MCF 10A (cell line): ENCODE measurements around the gene BICC1. TPM values are rescaled to one million over a fixed set of nuclear protein-coding genes. Genes with fewer than 3 reads are reported as not detected.
"Not testable (repeated sequence)": the region's sequence is repeated elsewhere in the genome, so short reads cannot be mapped to it uniquely, and the experiment has no call there.

Experiments
- BruUV-seq: library from RNA; stranded (reverse); fragments of 400-500 nt; replicated peaks from 2 replicates; lab custom pipeline; 2021; lab: Mats Ljungman, UMichigan
- CTCF ChIA-PET: fragments of 300-600 bp; sonication (Branson Sonifier 250); formaldehyde crosslinking; extraction: SDS; loops from one replicate; lab custom pipeline; 2021; ENCODE audit warnings: antibody characterized with exemption, inconsistent platforms; lab: Yijun Ruan, JAX
- POLR2A ChIA-PET: fragments of 300-600, 350-650 bp; sonication (Branson Sonifier 250); formaldehyde crosslinking; extraction: SDS; loops from one replicate; lab custom pipeline; 2020; ENCODE audit warnings: antibody characterized with exemption, inconsistent platforms; lab: Yijun Ruan, JAX
- DNase-seq: peaks from one replicate; pipeline ENCODE4 v3.0.0-alpha.2; 2018; ENCODE audit not compliant: unreplicated experiment
- H3K27ac Mint-ChIP-seq: one replicate; pipeline ENCODE4 v1.8.0; 2022; ENCODE audit warnings: mild to moderate bottlenecking, low read depth, mixed read lengths; ENCODE audit not compliant: unreplicated experiment
- H3K27me3 Mint-ChIP-seq: one replicate; pipeline ENCODE4 v1.8.0; 2022; ENCODE audit warnings: mixed read lengths; ENCODE audit not compliant: insufficient read depth, unreplicated experiment
- H3K36me3 Mint-ChIP-seq: one replicate; pipeline ENCODE4 v1.8.0; 2022; ENCODE audit warnings: mild to moderate bottlenecking, moderate library complexity, mixed read lengths; ENCODE audit not compliant: insufficient read depth, unreplicated experiment
- H3K4me1 Mint-ChIP-seq: one replicate; pipeline ENCODE4 v1.8.0; 2022; ENCODE audit warnings: mixed read lengths; ENCODE audit not compliant: insufficient read depth, unreplicated experiment
- H3K4me3 Mint-ChIP-seq: one replicate; pipeline ENCODE4 v1.8.0; 2022; ENCODE audit warnings: mild to moderate bottlenecking, moderate library complexity, mixed read lengths; ENCODE audit not compliant: unreplicated experiment
- H3K9me3 Mint-ChIP-seq: one replicate; pipeline ENCODE4 v1.8.0; 2022; ENCODE audit warnings: mixed read lengths; ENCODE audit not compliant: unreplicated experiment
- CTCF ChIP-seq: fragments of 200-600 bp; IDR thresholded peaks from one replicate; pipeline ENCODE4 v1.8.0; 2022; ENCODE audit warnings: antibody characterized with exemption, mild to moderate bottlenecking; ENCODE audit not compliant: unreplicated experiment
- intact Hi-C: fragments of 100-400 bp; cut with micrococcal nuclease; formaldehyde crosslinking; loops from 2 replicates; pipeline ENCODE4 v1.14.1; 2022
- total RNA-seq: library from RNA; stranded (reverse); gene quantifications from 2 replicates; pipeline ENCODE4 v1.2.3, GENCODE V29; 2022

Gene BICC1
- total RNA-seq, 1 experiment from 2014 or later: 15.6 TPM

- Mint-ChIP-seq H3K4me1 (peaks cover 29% of the 10 kb centered on the region), H3K36me3 (peaks cover 4% of the 10 kb centered on the region), H3K9me3 (peaks cover under 1% of the 10 kb centered on the region), H3K4me3 (no peak overlapping the region), H3K27me3 (no peaks in the 10 kb centered on the region), H3K27ac (peak overlapping the region; percentile 52)
- ChIA-PET POLR2A (interaction anchor here (0.6 to 1.6 kb wide), 4 partner anchors 12 to 190 kb away, joined by 3 to 4 read pairs (median 3); no protein-coding TSS in a partner anchor), CTCF (interaction anchor here (0.7 to 2.5 kb wide), 3 partner anchors 52 to 106 kb away, joined by 3 to 13 read pairs (median 3); no protein-coding TSS in a partner anchor)
- DNase-seq: peak; percentile 60
- no peak for TF ChIP-seq CTCF
- BruUV-seq: no TSS peak
- intact Hi-C loops: loop anchor here (5.0 kb wide), 1 partner anchor 54 kb away; no protein-coding TSS in a partner anchor
Measured at GRCh38 chr10:58588673-58589265, 76.1 kb downstream of the BICC1 start.

- no TSS peak for BruUV-seq
Measured at GRCh38 chr10:58590152-58590840, 77.6 kb downstream of the BICC1 start.

GRCh38 chr10:58590924-58591323 lies 78.3 kb downstream of the BICC1 start:
- CTCF ChIA-PET: no interaction called here
- Mint-ChIP-seq H3K27ac (peak overlapping the region; percentile 69), H3K27me3 (no peaks in the 10 kb centered on the region), H3K4me3 (no peak overlapping the region), H3K36me3 (peaks cover 9% of the 10 kb centered on the region), H3K9me3 (no peaks in the 10 kb centered on the region), H3K4me1 (peaks cover 29% of the 10 kb centered on the region)
- BruUV-seq: no TSS peak
- TF ChIP-seq CTCF: no peak
- intact Hi-C loops: no loop called here
- no peak for DNase-seq
- POLR2A ChIA-PET: interaction anchor here (0.6 to 1.8 kb wide), 6 partner anchors 14 to 491 kb away, joined by 3 to 4 read pairs (median 4); no protein-coding TSS in a partner anchor

More at GRCh38 chr10:58590152-58590840, 77.6 kb downstream of the BICC1 start:
- H3K27ac Mint-ChIP-seq: peak overlapping the region; percentile 69
- H3K4me3 Mint-ChIP-seq: peak overlapping the region; percentile 10
- intact Hi-C loops: no loop called here
- peaks cover 29% of the 10 kb centered on the region for H3K4me1 Mint-ChIP-seq
- ChIA-PET POLR2A (interaction anchor here (0.6 to 1.8 kb wide), 10 partner anchors 10 to 189 kb away, joined by 3 to 5 read pairs (median 4); no protein-coding TSS in a partner anchor), CTCF (interaction anchor here (0.6 to 0.9 kb wide), 3 partner anchors 19 to 312 kb away, joined by 3 to 4 read pairs (median 3); no protein-coding TSS in a partner anchor)
- peak; percentile 87 for DNase-seq
- no peaks in the 10 kb centered on the region for H3K27me3 Mint-ChIP-seq
- TF ChIP-seq CTCF: no peak
- peaks cover 4% of the 10 kb centered on the region for H3K36me3 Mint-ChIP-seq
- no peaks in the 10 kb centered on the region for H3K9me3 Mint-ChIP-seq

GRCh38 chr10:58593008-58593407 lies 80.3 kb downstream of the BICC1 start:
- no peak for TF ChIP-seq CTCF
- ChIA-PET CTCF (no interaction called here), POLR2A (interaction anchor here (0.9 kb wide), 1 partner anchor 103 kb away, joined by 3 read pairs; no protein-coding TSS in a partner anchor)
- intact Hi-C loops: no loop called here
- Mint-ChIP-seq H3K27me3 (no peaks in the 10 kb centered on the region), H3K27ac (no peak overlapping the region), H3K4me1 (peaks cover 22% of the 10 kb centered on the region), H3K4me3 (no peak overlapping the region), H3K36me3 (peaks cover 14% of the 10 kb centered on the region), H3K9me3 (peaks cover 9% of the 10 kb centered on the region)
- no peak for DNase-seq
- no TSS peak for BruUV-seq

- BruUV-seq, CTCF ChIA-PET, POLR2A ChIA-PET, intact Hi-C loops, H3K9me3 Mint-ChIP-seq, DNase-seq, H3K27me3 Mint-ChIP-seq, H3K4me3 Mint-ChIP-seq, H3K27ac Mint-ChIP-seq, H3K4me1 Mint-ChIP-seq: not testable (repeated sequence)
- peaks cover 21% of the 10 kb centered on the region for H3K36me3 Mint-ChIP-seq
Measured at GRCh38 chr10:58597211-58597610, 84.5 kb downstream of the BICC1 start.
